HepG2 (cell line): Measurements from ENCODE around the gene CLPTM1. TPM values are rescaled to one million over a fixed set of nuclear protein-coding genes. Genes with fewer than 3 reads are reported as not detected.
"Not testable (repeated sequence)": the region's sequence is repeated elsewhere in the genome, so short reads cannot be mapped to it uniquely, and the experiment has no call there.

Source experiments
- E2F1 ChIP-seq: sonication (generic); formaldehyde crosslinking; IDR thresholded peaks from 2 replicates; pipeline ENCODE4 v1.5.0; 2020; ENCODE audit warnings: missing genetic modification reagents
- HIVEP1 ChIP-seq: sonication (generic); formaldehyde crosslinking; IDR thresholded peaks from 2 replicates; pipeline ENCODE4 v1.4.0; 2020; ENCODE audit warnings: mild to moderate bottlenecking, missing genetic modification reagents
- MXD1 ChIP-seq: sonication (generic); formaldehyde crosslinking; IDR thresholded peaks from 2 replicates; pipeline ENCODE4 v1.4.0; 2020; ENCODE audit warnings: mild to moderate bottlenecking, missing genetic modification reagents
- NONO ChIP-seq, 2 experiments: fragments of 450-650 bp in 1 of 2; sonication (generic) in 1 of 2; formaldehyde crosslinking in 1 of 2; IDR thresholded peaks in 1 of 2; conservative IDR thresholded peaks in 1 of 2; 2 replicates each; pipeline versions ENCODE4 v1.6.1 to v1.8.0; 2017 to 2022; ENCODE audit warnings: mild to moderate bottlenecking in 1 of 2, missing genetic modification reagents in 1 of 2, moderate library complexity in 1 of 2
- POGZ ChIP-seq: sonication (generic); formaldehyde crosslinking; IDR thresholded peaks from 2 replicates; pipeline ENCODE4 v1.4.0; 2020; ENCODE audit warnings: mild to moderate bottlenecking, missing genetic modification reagents
- RARA ChIP-seq: IDR thresholded peaks from 2 replicates; pipeline ENCODE4 v1.6.1; 2016; ENCODE audit warnings: missing genetic modification reagents, missing compliant biosample characterization
- RFX5 ChIP-seq: IDR thresholded peaks from 2 replicates; pipeline ENCODE4 v1.6.1; 2011; ENCODE audit warnings: low read depth, low read length, improper control_type of control experiment
- RFXANK ChIP-seq: IDR thresholded peaks from 2 replicates; pipeline ENCODE4 v1.6.1; 2016
- SALL1 ChIP-seq: sonication (generic); formaldehyde crosslinking; IDR thresholded peaks from 2 replicates; pipeline ENCODE4 v1.8.0; 2022; ENCODE audit warnings: mild to moderate bottlenecking, missing genetic modification reagents
- SMAD1 ChIP-seq: sonication (generic); formaldehyde crosslinking; IDR thresholded peaks from 2 replicates; pipeline ENCODE4 v1.4.0; 2020; ENCODE audit warnings: missing genetic modification reagents, low read depth, mild to moderate bottlenecking, borderline replicate concordance
- SP4 ChIP-seq: sonication (generic); formaldehyde crosslinking; IDR thresholded peaks from 2 replicates; pipeline ENCODE4 v1.8.1; 2023; ENCODE audit warnings: mild to moderate bottlenecking, missing genetic modification reagents
- TBX2 ChIP-seq: sonication (generic); formaldehyde crosslinking; IDR thresholded peaks from 2 replicates; pipeline ENCODE4 v1.5.0; 2020; ENCODE audit warnings: missing genetic modification reagents, mild to moderate bottlenecking, borderline replicate concordance
- TFDP2 ChIP-seq: sonication (generic); formaldehyde crosslinking; IDR thresholded peaks from 2 replicates; pipeline ENCODE4 v1.4.0; 2020; ENCODE audit warnings: missing genetic modification reagents
- ZC3H13 ChIP-seq: sonication (generic); formaldehyde crosslinking; IDR thresholded peaks from 2 replicates; pipeline ENCODE4 v1.8.1; 2023; ENCODE audit warnings: mild to moderate bottlenecking, missing genetic modification reagents, moderate library complexity
- ZGPAT ChIP-seq: IDR thresholded peaks from 2 replicates; pipeline ENCODE4 v1.6.1; 2016; ENCODE audit warnings: mild to moderate bottlenecking
- ZNF18 ChIP-seq: sonication (generic); formaldehyde crosslinking; IDR thresholded peaks from 2 replicates; pipeline ENCODE4 v1.8.0; 2022; ENCODE audit warnings: mild to moderate bottlenecking, missing genetic modification reagents; ENCODE audit not compliant: insufficient replicate concordance
- ZNF333 ChIP-seq: sonication (generic); formaldehyde crosslinking; IDR thresholded peaks from 2 replicates; pipeline ENCODE4 v1.4.0; 2020; ENCODE audit warnings: mild to moderate bottlenecking, missing genetic modification reagents, borderline replicate concordance
- ZNF350 ChIP-seq: sonication (generic); formaldehyde crosslinking; IDR thresholded peaks from 2 replicates; pipeline ENCODE4 v1.4.0; 2020; ENCODE audit warnings: mild to moderate bottlenecking, low read depth, missing genetic modification reagents, borderline replicate concordance
- ZNF724P ChIP-seq: sonication (generic); formaldehyde crosslinking; IDR thresholded peaks from 2 replicates; pipeline ENCODE4 v1.8.0; 2022; ENCODE audit warnings: missing genetic modification reagents, borderline replicate concordance
- ZNF788 ChIP-seq: sonication (generic); formaldehyde crosslinking; IDR thresholded peaks from 2 replicates; pipeline ENCODE4 v1.5.0; 2020; ENCODE audit warnings: mild to moderate bottlenecking, missing genetic modification reagents, borderline replicate concordance
- ZNF878 ChIP-seq: sonication (generic); formaldehyde crosslinking; IDR thresholded peaks from 2 replicates; pipeline ENCODE4 v1.8.1; 2023; ENCODE audit warnings: mild to moderate bottlenecking, missing genetic modification reagents, moderate library complexity
- polyA plus RNA-seq, 8 experiments: library from polyadenylated mRNA; depleted of rRNA in 3 of 8; stranded (reverse) in 7 of 8; unstranded in 1 of 8; fragments of >200 nt; fragmentation: Illumina TruSeq in 4 of 8; extraction: Trizol in 4 of 8; gene quantifications; 2 replicates each; pipeline versions ENCODE4 v1.2.1 to v1.2.3, GENCODE V29; 2011 to 2016; ENCODE audit warnings: low read depth in 4 of 8, missing spikeins in 1 of 8, mixed read lengths in 1 of 8; ENCODE audit not compliant: insufficient read depth in 1 of 8
- total RNA-seq, 5 experiments: library from RNA; depleted of rRNA; stranded (reverse); fragments of >200 nt; fragmentation: Illumina TruSeq; extraction: Trizol; gene quantifications; 2 replicates each; pipeline ENCODE4 v1.2.3, GENCODE V29; 2016; ENCODE audit warnings: low read depth in 1 of 5

The CLPTM1 gene
- total and polyA plus RNA-seq, 2 of the 13 experiments (the other 11 are each of a cell fraction or from before 2014, with no cell fraction given) = 34.9 to 42.8 TPM

- 0 out of 2 replicates have a peak, but pooled peaks have one; percentile 36 for TF ChIP-seq E2F1 (CRISPR knock-in tag)
- peak; percentile 39; the same call in 1 of the 2 replicates for TF ChIP-seq RARA (CRISPR knock-in tag)
- 0 out of 2 replicates have a peak, but pooled peaks have one; percentile 39 for TF ChIP-seq POGZ (CRISPR knock-in tag)
- TF ChIP-seq ZGPAT = peak; percentile 39; the same call in 1 of the 2 replicates
- TF ChIP-seq TFDP2 (CRISPR knock-in tag) = 0 out of 2 replicates have a peak, but pooled peaks have one; percentile 31
- 0 out of 2 replicates have a peak, but pooled peaks have one; percentile 45 for TF ChIP-seq ZNF878
- 0 out of 2 replicates have a peak, but pooled peaks have one; percentile 54 for TF ChIP-seq ZNF333 (CRISPR knock-in tag)
- peak; percentile 48; the same call in 1 of the 2 replicates for TF ChIP-seq ZNF350 (CRISPR knock-in tag)
- peak; percentile 20; the same call in 1 of the 2 replicates for TF ChIP-seq MXD1 (CRISPR knock-in tag)
- peak; percentile 58 for TF ChIP-seq SALL1
- TF ChIP-seq TBX2 = 0 out of 2 replicates have a peak, but pooled peaks have one; percentile 32
- 0 out of 2 replicates have a peak, but pooled peaks have one; percentile 5 for TF ChIP-seq HIVEP1
- not testable (repeated sequence) for TF ChIP-seq NONO (IDR thresholded peaks at IDR 0.05)
- peak; percentile 46; the same call in 1 of the 2 replicates for TF ChIP-seq NONO (CRISPR knock-in tag; conservative IDR thresholded peaks at IDR 0.05)
- TF ChIP-seq RFXANK = peak; percentile 100
- peak; percentile 60 for TF ChIP-seq ZNF18 (CRISPR knock-in tag)
- peak; percentile 85 for TF ChIP-seq ZC3H13 (CRISPR knock-in tag)
- TF ChIP-seq SP4 (CRISPR knock-in tag) = 0 out of 2 replicates have a peak, but pooled peaks have one; percentile 14
- TF ChIP-seq ZNF724P (CRISPR knock-in tag) = peak; percentile 27; the same call in 1 of the 2 replicates
- TF ChIP-seq RFX5 = peak; percentile 98
- peak; percentile 44; the same call in 1 of the 2 replicates for TF ChIP-seq ZNF788 (CRISPR knock-in tag)
- 0 out of 2 replicates have a peak, but pooled peaks have one; percentile 20 for TF ChIP-seq SMAD1 (CRISPR knock-in tag)
These were observed 40.6 kb upstream of the CLPTM1 start, which contains the start of gene APOC1 (continued) for GRCh38 chr19:44914433-44915206.
